Activated CD8-positive, alpha-beta T cell treated with anti-CD3 and anti-CD28 coated beads for 36 hours (primary cell): ENCODE data around the gene NXN. TPM values are rescaled to one million over a fixed set of nuclear protein-coding genes. Genes with fewer than 3 reads are reported as not detected.
"Not testable (repeated sequence)": the region's sequence is repeated elsewhere in the genome, so short reads cannot be mapped to it uniquely, and the experiment has no call there.

Source experiments
- ATAC-seq: fragments of 200-7000 bp; cut with Tn5 transposase; one replicate; pipeline ENCODE4 v1.10.0; 2021; ENCODE audit warnings: mild to moderate bottlenecking, moderate library complexity
- CTCF ChIA-PET: fragments of 350-600 bp; sonication (Branson Sonifier 250); formaldehyde crosslinking; loops from one replicate; lab custom pipeline; 2021; ENCODE audit warnings: antibody characterized with exemption; lab: Charles Lee
- POLR2A ChIA-PET: fragments of 350-600 bp; sonication (Branson Sonifier 250); formaldehyde crosslinking; loops from one replicate; lab custom pipeline; 2021; ENCODE audit warnings: antibody characterized with exemption; lab: Charles Lee
- DNase-seq: peaks from one replicate; pipeline ENCODE4 v3.0.0-alpha.2; 2020
- H3K27ac Mint-ChIP-seq: one replicate; pipeline ENCODE4 v1.8.0; 2021; ENCODE audit warnings: mild to moderate bottlenecking, mixed read lengths
- H3K27me3 Mint-ChIP-seq: one replicate; pipeline ENCODE4 v1.8.0; 2021; ENCODE audit warnings: mixed read lengths
- H3K36me3 Mint-ChIP-seq: one replicate; pipeline ENCODE4 v1.8.0; 2021; ENCODE audit warnings: low read depth, mixed read lengths
- H3K4me1 Mint-ChIP-seq: one replicate; pipeline ENCODE4 v1.8.0; 2021; ENCODE audit warnings: low read depth, mixed read lengths
- H3K4me3 Mint-ChIP-seq: one replicate; pipeline ENCODE4 v1.8.0; 2021; ENCODE audit warnings: mild to moderate bottlenecking, moderate library complexity, mixed read lengths
- H3K9me3 Mint-ChIP-seq: one replicate; pipeline ENCODE4 v1.8.0; 2021; ENCODE audit warnings: mixed read lengths
- CTCF ChIP-seq: fragments of 200-600 bp; IDR thresholded peaks from one replicate; pipeline ENCODE4 v1.8.0; 2022; ENCODE audit warnings: antibody characterized with exemption, mild to moderate bottlenecking
- intact Hi-C: fragments of 100-400 bp; cut with micrococcal nuclease; formaldehyde crosslinking; loops from one replicate; pipeline ENCODE4 v1.10.0; 2022
- total RNA-seq, 2 experiments: library from RNA; stranded (reverse); gene quantifications; one replicate each; pipeline ENCODE4 v1.2.3, GENCODE V29; 2021

Gene NXN
- total RNA-seq, 2 experiments from 2014 or later, result 1.2 to 1.4 TPM

GRCh38 chr17:860805-861204, 118.8 kb downstream of the NXN start:
- intact Hi-C loops, result no loop called here
- Mint-ChIP-seq H3K9me3 (no peaks in the 10 kb centered on the region), H3K4me3 (no peak overlapping the region), H3K36me3 (no peaks in the 10 kb centered on the region), H3K27ac (no peak overlapping the region), H3K27me3 (peaks cover 13% of the 10 kb centered on the region), H3K4me1 (no peaks in the 10 kb centered on the region)
- no peak for ATAC-seq
- TF ChIP-seq CTCF, result no peak
- CTCF ChIA-PET, result interaction anchor here (1.1 kb wide), 1 partner anchor 18 kb away, joined by 3 read pairs; no protein-coding TSS in a partner anchor
- POLR2A ChIA-PET, result interaction anchor here (0.6 kb wide), 1 partner anchor 78 kb away, joined by 3 read pairs; no protein-coding TSS in a partner anchor
- no peak for DNase-seq

GRCh38 chr17:859824-860195, 119.8 kb downstream of the NXN start:
- TF ChIP-seq CTCF, result no peak
- H3K27ac Mint-ChIP-seq, result no peak overlapping the region
- intact Hi-C loops, result no loop called here
- CTCF ChIA-PET, result no interaction called here
- peaks cover 11% of the 10 kb centered on the region for H3K27me3 Mint-ChIP-seq
- no peaks in the 10 kb centered on the region for H3K4me1 Mint-ChIP-seq
- no peak for DNase-seq
- H3K36me3 Mint-ChIP-seq, result no peaks in the 10 kb centered on the region
- no peak for ATAC-seq
- no peaks in the 10 kb centered on the region for H3K9me3 Mint-ChIP-seq
- POLR2A ChIA-PET, result no interaction called here
- no peak overlapping the region for H3K4me3 Mint-ChIP-seq

DNA sequence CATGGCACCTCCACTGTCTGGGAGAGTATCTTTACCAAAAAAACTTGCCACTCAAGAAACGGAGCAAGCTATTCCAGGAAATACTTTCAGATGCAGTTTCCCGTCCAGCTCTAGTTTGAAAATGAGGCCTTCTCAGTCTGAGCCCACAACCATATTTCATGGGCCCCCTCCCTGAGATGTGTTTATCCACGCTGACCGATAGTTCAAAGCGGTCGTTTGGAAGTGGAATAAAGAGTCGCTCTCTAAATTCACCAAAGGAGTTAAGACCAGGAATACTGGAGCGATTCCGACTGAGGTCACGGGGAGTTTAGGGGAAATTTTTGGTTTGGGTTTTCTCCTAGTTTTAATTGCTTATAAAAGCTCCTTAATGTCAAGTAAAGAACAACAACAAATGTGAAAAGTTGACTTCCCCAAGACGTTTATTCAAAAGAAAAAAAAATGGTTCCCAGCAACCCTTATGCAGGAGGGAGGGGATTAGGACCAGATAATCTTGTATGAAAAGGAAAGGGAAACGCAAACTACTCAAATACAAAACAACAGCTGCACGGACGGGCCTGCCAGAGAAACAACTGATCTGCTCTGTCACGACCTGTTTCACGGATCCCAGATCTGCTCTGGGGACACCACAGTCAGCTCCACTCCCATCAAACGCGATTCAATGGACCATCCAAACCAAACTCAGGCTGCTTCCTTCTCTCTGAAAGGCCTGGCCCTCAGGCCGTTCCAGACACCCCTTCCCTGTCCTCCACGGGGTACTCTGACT, 120.3 kb downstream of the NXN start:
- Mint-ChIP-seq H3K4me3 (no peak overlapping the region), H3K9me3 (no peaks in the 10 kb centered on the region), H3K27me3 (peaks cover 7% of the 10 kb centered on the region), H3K4me1 (no peaks in the 10 kb centered on the region), H3K36me3 (no peaks in the 10 kb centered on the region), H3K27ac (no peak overlapping the region)
- TF ChIP-seq CTCF, result no peak
- intact Hi-C loops, result no loop called here
- POLR2A ChIA-PET, result no interaction called here
- CTCF ChIA-PET, result no interaction called here
- no peak for DNase-seq
- ATAC-seq, result no peak

DNA sequence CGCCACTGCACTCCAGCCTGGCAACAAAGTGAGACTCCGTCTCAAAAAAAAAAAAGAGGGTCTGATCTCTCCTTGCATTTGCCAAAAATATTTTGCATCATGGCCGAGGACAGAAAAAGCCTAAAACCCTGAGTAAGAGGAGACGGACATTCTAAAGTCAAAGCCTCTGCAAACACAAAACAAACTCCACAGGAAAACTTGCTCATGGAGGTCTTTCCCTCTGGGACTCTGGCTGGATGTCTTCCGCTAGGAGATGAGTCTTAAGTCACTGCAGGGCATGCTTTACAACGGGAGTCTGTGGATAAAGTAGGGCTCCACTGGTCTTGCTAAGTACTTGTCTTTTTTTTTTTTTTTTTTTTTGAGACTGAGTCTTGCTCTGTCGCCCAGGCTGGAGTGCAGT, 123.4 kb downstream of the NXN start:
- no peak for DNase-seq
- ChIA-PET POLR2A (interaction anchor here (0.6 kb wide), 1 partner anchor 44 kb away, joined by 3 read pairs; no protein-coding TSS in a partner anchor), CTCF (no interaction called here)
- Mint-ChIP-seq H3K9me3 (no peaks in the 10 kb centered on the region), H3K27me3 (peaks cover 2% of the 10 kb centered on the region), H3K4me3 (no peak overlapping the region), H3K27ac (no peak overlapping the region), H3K36me3 (no peaks in the 10 kb centered on the region), H3K4me1 (no peaks in the 10 kb centered on the region)
- intact Hi-C loops, result no loop called here
- ATAC-seq, result no peak
- no peak for TF ChIP-seq CTCF

DNA sequence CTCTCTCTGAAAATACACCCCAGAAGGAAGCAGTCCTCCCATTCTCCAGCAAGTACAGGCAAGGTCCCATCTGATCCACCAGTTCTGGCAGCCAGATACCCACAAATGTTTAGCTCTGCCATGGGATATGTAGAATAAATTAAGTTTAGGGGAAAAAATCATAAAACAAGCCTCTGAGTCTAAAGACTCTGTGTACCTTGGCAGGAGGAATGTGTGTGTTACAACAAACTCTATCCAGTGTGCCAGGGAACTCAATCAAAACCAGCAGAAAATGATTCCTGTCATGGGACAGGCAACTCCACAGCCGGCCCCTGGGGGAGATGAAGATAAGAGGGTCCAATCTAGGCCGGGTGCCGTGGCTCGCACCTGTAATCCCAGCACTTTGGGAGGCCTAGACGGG, 124.0 kb downstream of the NXN start:
- DNase-seq (no peak), ATAC-seq (no peak)
- Mint-ChIP-seq H3K36me3 (no peaks in the 10 kb centered on the region), H3K4me3 (no peak overlapping the region), H3K9me3 (no peaks in the 10 kb centered on the region), H3K4me1 (no peaks in the 10 kb centered on the region), H3K27ac (no peak overlapping the region), H3K27me3 (peaks cover 2% of the 10 kb centered on the region)
- intact Hi-C loops, result no loop called here
- no peak for TF ChIP-seq CTCF
- POLR2A ChIA-PET, result interaction anchor here (0.6 kb wide), 1 partner anchor 45 kb away, joined by 3 read pairs; no protein-coding TSS in a partner anchor
- CTCF ChIA-PET, result no interaction called here

GRCh38 chr17:852850-853249, 126.7 kb downstream of the NXN start:
- H3K36me3 Mint-ChIP-seq, ATAC-seq, H3K9me3 Mint-ChIP-seq, intact Hi-C loops, H3K4me1 Mint-ChIP-seq, H3K4me3 Mint-ChIP-seq, DNase-seq, H3K27me3 Mint-ChIP-seq, POLR2A ChIA-PET, H3K27ac Mint-ChIP-seq: not testable (repeated sequence)
- CTCF ChIA-PET, result interaction anchor here (1.0 kb wide), 1 partner anchor 27 kb away, joined by 4 read pairs; no protein-coding TSS in a partner anchor
